Brain pericyte (primary cell): ENCODE measurements around the gene RXFP4.
"Not testable (repeated sequence)": the region's sequence is repeated elsewhere in the genome, so short reads cannot be mapped to it uniquely, and the experiment has no call there.

Experiments
- DNase-seq: peaks from one replicate; pipeline ENCODE4 v3.0.0-alpha.2; 2012; ENCODE audit warnings: low read depth, low spot score

The RXFP4 gene

GRCh38 chr1:155930725-155931124 is 10.7 kb upstream of the RXFP4 start:
- DNase-seq = not testable (repeated sequence)

GRCh38 chr1:155931332-155932038 is 10.0 kb upstream of the RXFP4 start:
- no peak for DNase-seq

GRCh38 chr1:155932081-155932480 is 9.4 kb upstream of the RXFP4 start:
- DNase-seq = no peak

- DNase-seq = no peak
These were observed 9.0 kb upstream of the RXFP4 start for GRCh38 chr1:155932487-155932886.

- DNase-seq = no peak
These were observed 7.8 kb upstream of the RXFP4 start for GRCh38 chr1:155933591-155934096.

GRCh38 chr1:155934097-155934935 is 7.1 kb upstream of the RXFP4 start, which contains the start of gene KHDC4:
Gene KHDC4, minus strand, starts transcription at chr1:155934413. Its CDS starts 40 bp downstream, at chr1:155934373.
- DNase-seq = peak; percentile 88

GRCh38 chr1:155934936-155935590 is 6.4 kb upstream of the RXFP4 start:
- no peak for DNase-seq

GRCh38 chr1:155938220-155938627 is 3.2 kb upstream of the RXFP4 start:
- no peak for DNase-seq

- no peak for DNase-seq
These were observed 901 bp upstream of the RXFP4 start for GRCh38 chr1:155940482-155940992.

- DNase-seq = no peak
These were observed 550 bp downstream of the RXFP4 start for GRCh38 chr1:155941845-155942531.

- DNase-seq = no peak
These were observed 1.2 kb downstream of the RXFP4 start for GRCh38 chr1:155942578-155943141.

- DNase-seq = no peak
These were observed 3.0 kb downstream of the RXFP4 start for GRCh38 chr1:155944444-155944799.

GRCh38 chr1:155946633-155947219 is 5.3 kb downstream of the RXFP4 start:
- no peak for DNase-seq

GRCh38 chr1:155947292-155947691 is 5.9 kb downstream of the RXFP4 start:
- DNase-seq = no peak

- DNase-seq = no peak
These were observed 6.3 kb downstream of the RXFP4 start for GRCh38 chr1:155947741-155948140.

- no peak for DNase-seq
These were observed 9.4 kb downstream of the RXFP4 start for GRCh38 chr1:155950829-155951228.

- no peak for DNase-seq
These were observed 10.5 kb downstream of the RXFP4 start for GRCh38 chr1:155951753-155952504.

- no peak for DNase-seq
These were observed 11.1 kb downstream of the RXFP4 start for GRCh38 chr1:155952505-155952890.

GRCh38 chr1:155954645-155955044 is 13.2 kb downstream of the RXFP4 start:
- DNase-seq = no peak

GRCh38 chr1:155957411-155957915 is 16.0 kb downstream of the RXFP4 start:
- no peak for DNase-seq
